ENCODE results near the gene TMPRSS9. TPM values are rescaled to one million over a fixed set of nuclear protein-coding genes. Genes with fewer than 3 reads are reported as not detected.

The TMPRSS9 gene
- total RNA-seq, 4 donors from 2014 or later = 0.12 TPM; not detected in 3

- DNase-seq (ENCODE audit: low spot score) (no peak), ATAC-seq (ENCODE audit: low FRiP score) (no peak)
- TF ChIP-seq CTCF (IDR thresholded peaks at IDR 0.05) = no peak
These were observed 68.2 kb downstream of the TMPRSS9 start for GRCh38 chr19:2428321-2428690.

GRCh38 chr19:2428756-2429711 lies 69.0 kb downstream of the TMPRSS9 start:
- DNase-seq (ENCODE audit: low spot score) = no peak

GRCh38 chr19:2429917-2430535 lies 70.0 kb downstream of the TMPRSS9 start:
- DNase-seq (ENCODE audit: low spot score) (no peak), ATAC-seq (ENCODE audit: low FRiP score) (no peak)
- no peak for TF ChIP-seq CTCF (IDR thresholded peaks at IDR 0.05)

More at GRCh38 chr19:2428756-2429711, 69.0 kb downstream of the TMPRSS9 start:
- TF ChIP-seq CTCF (IDR thresholded peaks at IDR 0.05) = no peak
- no peak for ATAC-seq (ENCODE audit: low FRiP score)

GRCh38 chr19:2431318-2432055 lies 71.4 kb downstream of the TMPRSS9 start:
- no peak for ATAC-seq (ENCODE audit: low FRiP score)
- DNase-seq (ENCODE audit: low spot score) = no peak
- no peak for TF ChIP-seq CTCF (IDR thresholded peaks at IDR 0.05)

GRCh38 chr19:2432131-2432848 lies 72.2 kb downstream of the TMPRSS9 start:
- ATAC-seq (ENCODE audit: low FRiP score) (no peak), DNase-seq (ENCODE audit: low spot score) (no peak)
- TF ChIP-seq CTCF (IDR thresholded peaks at IDR 0.05) = no peak

- TF ChIP-seq CTCF (IDR thresholded peaks at IDR 0.05) = no peak
- ATAC-seq (ENCODE audit: low FRiP score) (no peak), DNase-seq (ENCODE audit: low spot score) (no peak)
These were observed 73.8 kb downstream of the TMPRSS9 start for GRCh38 chr19:2433854-2434253.
